Activated CD8-positive, alpha-beta memory T cell treated with anti-CD3 and anti-CD28 coated beads, Interleukin-2, amount 50 U/mL, for 48 hours (primary cell): Measurements from ENCODE around the gene BCAT1.

ENCODE experiments used
- DNase-seq: peaks from one replicate; pipeline ENCODE4 v3.0.0-alpha.2; 2020

Gene BCAT1

DNA sequence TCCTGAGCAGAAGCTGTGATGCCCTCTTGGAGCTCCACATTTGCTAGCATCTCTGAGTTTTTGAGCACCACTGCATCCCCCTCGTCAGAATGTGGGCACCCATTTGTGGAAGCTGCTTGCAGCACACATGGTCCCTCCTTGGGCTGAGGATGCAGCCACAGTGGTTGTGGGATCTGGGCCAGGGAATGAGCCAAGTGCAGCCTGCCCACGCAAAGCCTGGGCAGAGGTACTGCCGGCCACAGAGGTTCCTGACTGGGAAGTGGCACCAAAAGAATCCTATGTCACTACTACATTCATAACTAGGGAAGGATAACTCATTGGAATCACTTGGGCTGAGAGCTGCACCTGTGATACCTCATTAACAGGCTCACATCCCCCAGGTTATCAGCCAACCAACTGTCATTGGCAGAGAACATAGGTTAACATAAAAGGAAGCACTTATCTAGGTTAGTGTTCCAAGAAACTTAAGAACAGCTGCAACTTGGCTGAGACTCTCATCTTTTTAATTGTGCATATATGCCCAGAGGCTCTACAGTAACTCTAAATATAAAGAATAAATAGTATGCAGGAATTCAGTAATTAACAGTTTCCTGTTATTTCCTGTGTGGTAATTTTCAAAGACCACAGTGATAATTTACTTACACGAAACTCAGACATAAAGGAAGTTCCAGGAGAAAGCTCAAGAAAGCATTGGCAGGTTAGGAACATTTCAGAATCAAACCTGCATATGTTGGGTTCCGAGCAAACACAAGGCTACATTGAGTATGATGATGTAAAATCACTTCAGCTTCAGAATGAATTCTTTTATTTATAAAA, 145.3 kb downstream of the BCAT1 start:
- no peak for DNase-seq

DNA sequence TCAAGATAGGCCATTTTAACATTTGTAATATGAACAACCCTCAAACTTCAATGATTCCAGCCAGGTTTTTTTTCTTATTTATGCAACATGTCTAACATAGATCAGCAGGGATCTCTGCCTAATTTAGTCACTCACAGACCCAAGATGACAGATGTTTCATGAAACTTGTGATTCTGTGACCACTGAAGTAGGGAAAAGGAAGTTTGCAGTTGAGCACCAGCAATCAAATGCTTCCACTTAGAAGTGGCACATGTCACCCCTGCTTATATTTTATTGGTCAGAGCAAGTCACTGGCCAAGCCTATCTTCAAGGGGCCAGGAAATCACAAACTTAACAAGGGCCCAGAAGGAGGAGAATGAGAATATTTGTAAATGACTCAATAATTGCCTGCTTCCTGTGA, 150.6 kb downstream of the BCAT1 start:
- DNase-seq: no peak

DNA sequence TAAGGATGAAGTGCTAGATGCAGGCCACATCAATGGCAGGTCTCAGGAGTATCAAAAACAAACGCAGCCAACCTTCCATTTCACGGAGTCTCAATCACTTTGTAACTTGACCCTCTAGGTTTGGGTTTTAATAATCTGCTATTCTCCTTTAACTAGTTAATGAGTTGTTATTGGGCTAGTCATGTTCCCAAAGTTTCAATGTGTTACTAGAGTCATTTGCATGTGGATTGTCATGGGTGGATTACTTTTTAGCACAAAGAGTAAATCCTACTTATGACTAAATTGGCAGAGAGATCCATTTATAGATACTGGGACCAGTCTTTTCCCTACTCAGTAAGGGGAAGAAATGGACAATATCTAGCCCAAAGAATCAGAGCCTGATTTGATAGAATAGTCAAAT, 151.0 kb downstream of the BCAT1 start:
- DNase-seq: no peak

DNA sequence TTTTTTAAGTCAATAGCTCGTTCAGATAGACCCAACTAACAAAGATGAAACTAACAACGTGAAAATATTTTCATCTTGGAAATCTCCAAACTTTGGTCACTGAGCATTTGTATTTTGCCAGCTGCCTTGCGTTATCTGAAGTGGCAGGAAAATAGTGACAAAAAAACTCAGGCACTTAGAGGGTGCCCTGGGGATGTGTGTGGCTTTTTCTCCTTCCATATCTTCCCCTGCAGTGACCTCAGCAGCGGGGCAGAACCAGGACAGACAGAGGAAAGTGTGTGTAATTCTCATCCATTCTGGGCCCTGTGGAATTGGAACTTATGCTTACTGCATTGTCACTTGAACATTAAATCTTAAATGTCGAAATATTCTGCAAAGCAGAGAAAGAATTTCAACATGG, 152.0 kb downstream of the BCAT1 start:
- DNase-seq: no peak

DNA sequence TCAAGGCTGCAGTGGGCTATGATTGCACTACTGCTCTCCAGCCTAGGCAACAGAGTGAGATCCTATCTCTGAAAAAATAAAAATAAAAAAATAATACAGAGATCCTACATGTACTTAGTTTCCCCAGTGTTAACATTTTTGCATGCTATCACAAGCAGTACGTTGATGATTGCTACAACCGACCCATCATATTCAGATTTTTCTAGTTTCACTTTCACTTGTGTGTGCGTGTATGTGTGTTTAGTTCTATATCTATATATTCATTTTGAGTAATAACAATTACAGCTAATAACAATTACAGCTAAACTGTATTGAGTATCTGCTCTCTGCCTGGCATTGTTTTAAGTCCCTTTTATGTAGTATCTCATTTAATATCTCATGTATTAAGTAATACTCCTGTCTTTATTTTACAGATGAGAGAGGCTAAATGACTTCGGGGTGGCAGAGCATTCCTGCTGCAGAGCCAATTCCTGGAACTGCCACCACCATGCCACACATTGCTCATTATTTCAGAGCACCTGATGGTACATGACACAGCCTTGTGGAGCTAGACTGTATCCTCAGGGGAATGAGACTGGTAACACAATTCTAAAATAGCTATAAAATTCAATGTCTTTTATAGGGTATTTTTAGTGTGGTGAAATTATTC, 153.1 kb downstream of the BCAT1 start:
- DNase-seq: no peak

DNA sequence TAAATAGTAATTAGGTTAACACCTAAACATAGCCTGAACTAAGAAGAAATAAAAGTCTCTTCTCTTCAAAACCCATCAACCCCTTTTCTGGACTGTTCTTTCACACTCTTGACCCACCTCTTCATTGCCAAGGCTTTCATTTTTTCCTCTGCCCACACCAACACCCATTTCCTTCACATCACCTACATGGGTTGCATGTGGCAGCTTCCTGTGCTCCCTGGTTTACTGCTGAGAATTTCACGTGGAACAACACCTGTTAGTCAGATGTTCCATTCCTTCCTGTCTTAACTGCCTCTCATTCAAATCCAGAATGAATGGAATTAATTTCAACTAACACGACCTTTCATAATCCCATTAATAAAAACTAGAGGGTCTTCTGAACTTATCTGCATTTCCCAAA, 157.3 kb downstream of the BCAT1 start:
- DNase-seq: no peak

DNA sequence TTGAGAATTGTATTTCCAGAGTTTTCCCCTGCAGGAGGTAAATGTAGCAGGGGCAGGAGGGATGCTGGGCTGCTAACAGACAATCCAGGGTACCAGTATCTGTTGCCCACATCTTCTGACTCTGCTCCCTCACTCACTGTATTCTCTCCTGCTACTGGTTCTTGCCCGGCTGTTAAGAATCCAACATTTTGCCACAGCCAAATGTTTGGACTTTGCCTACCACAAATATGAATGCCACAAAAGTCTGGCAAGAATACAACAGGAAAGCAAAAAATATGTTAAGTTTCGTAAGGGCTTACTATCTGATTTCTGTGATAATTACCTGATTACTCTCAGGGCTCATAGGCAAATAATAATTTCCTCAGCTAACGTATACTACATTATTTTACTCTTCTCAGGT, 160.0 kb downstream of the BCAT1 start:
- no peak for DNase-seq

DNA sequence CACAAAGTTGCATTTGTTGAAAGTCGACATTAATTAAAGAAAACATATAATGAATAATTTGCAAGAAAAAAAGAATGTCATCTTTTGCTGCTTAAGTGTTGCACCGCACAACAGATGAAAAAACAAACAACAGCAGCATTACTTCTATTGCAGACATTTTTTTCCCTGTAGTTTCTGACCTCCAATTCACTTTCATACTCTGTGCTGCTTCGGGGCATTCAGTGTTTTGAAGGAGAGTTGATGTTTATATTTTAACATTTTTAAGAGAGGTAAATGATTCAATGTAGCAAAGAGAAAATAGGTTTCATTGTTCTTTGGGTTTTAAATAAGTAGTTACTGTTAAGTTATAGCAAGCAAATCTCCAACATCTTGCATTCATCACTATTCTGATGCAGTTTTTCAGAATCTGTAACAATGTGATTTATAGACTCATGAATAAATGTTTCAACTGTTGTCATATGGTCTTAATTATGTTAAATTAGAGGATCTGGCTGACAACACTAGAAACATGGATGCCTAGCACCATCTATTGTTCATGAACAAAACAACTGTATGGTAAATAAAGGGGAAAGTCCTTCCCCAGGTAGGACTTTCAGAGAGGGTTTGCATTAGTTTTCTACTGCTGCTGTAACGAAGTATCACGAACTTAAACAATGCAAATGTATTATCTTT, 168.1 kb downstream of the BCAT1 start:
- no peak for DNase-seq

DNA sequence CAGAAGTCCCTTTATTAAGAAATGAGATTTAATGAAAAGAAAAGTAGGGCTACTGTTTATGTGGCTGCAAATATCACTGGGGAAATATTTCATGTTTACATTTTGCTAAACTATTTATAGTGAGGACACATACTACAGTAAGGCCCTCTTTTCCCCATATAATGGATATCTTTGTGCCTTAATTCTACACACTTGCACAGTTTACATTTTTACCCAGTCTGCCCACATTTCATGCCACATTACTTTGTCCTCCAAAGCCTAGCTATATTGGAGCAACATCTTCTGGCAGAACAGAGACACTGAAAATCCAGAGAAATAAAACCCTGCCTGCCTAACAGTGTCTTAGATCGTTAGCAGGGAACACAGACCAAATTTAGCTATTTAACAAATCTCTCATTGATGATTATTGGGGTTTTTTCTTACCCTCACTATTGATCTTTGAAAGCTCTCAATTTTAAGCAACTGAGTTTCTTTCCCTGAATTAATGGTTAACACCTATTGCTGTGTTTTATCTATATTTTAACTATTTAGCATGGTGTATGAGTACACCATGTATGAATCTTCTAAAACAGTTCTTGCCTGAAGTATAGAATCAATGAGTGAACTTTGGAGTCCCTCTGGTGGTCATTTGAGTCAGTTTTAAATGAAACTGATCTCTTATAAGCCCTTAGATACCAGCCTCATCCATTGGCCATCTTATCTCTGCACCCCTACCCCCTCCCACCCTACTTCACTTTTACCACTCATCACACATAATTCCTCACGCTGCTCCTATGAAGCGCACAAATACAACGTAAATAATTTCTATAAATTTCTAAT, 170.2 kb downstream of the BCAT1 start:
- DNase-seq: no peak

DNA sequence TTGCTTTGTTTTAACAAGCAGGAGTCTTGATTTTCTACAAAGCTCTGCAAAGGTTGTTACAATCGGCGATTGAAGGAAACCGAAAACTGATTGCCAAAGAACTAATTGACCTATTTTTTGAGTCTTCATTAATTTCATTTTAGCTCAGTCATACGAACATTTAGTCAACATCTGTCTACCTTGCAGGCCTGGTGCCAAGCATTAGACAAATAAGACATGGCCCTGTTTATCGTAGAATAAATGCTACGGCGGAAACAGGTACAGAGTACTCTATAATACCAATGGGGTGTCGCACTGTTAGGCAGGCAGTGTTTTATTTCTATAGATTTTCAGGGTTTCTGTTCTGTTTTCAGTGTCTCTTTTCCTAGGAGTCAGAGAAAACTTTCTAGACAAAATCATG, 171.5 kb downstream of the BCAT1 start:
- no peak for DNase-seq

DNA sequence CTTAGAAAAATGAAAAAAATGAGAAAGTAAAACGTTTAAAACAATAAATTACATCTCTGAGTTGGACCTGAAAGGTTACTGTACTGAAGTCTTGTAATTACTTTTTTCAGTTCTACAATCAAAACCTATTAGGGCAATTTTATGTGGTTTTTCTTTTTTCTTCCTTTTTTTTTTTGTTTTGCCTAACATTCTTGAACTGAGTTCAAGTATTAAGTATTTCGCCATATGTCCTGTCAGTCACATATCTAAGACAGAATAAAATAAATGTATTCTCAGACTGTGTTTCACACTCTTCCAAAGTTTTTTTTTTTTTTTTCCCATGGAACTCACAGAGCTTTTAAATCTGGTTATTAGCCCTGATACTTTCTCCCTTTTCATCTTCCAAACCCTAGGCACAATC, 172.0 kb downstream of the BCAT1 start:
- DNase-seq: no peak

DNA sequence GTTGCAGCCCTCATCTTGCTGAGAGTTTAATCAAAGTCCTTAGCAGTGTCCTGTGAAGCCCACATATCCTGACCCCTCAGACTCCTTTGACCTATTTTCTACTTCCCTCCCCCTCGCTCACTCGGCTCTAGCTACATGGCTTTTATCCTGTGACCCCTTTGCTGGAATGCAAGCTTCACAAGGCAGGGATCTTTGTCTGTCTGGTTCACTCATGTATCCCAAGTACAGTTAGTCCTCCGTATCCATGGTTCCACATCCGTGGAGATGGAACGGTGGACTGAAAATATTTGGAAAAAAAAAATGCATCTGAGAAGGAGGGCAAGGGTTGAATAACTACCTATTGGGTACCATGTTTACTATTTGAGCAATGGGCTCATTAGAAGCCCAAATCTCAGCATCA, 173.8 kb downstream of the BCAT1 start:
- no peak for DNase-seq

DNA sequence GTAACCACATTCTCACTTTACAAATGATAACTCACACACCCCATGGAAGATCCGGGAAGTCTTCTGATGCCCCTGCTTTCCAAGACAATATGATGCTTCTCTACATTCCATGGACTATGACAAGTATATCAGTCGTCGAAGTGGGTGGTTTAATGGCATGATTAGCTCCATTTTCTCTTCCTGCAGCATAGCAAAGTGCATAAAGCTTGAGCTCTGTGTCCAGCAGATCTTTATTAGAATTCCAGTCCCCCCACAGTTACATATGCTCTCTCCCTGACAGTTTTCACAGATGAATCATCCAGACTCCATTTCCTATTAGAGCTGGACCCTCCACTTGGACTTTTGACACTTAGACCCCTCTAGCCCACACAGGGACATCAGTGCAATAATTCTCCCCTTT, 174.9 kb downstream of the BCAT1 start:
- DNase-seq: no peak

DNA sequence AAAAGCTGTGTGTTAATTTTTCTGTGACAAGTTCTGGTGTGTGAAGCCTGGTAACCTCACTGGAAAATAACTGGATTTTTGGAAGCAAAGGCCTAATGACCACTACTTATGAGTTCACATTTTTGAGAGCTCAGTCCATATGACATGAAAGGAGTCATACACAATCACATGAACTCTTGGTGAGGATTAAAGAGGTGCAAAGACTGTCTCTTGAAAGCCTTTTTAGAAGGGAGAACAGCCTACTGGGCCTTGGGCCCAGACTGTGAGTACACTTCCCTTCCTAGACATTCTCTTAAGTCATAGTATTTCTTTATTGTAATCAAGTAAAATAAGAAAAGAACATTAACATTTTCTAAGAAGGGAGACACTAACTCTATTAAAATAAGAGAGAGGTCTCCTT, 176.1 kb downstream of the BCAT1 start:
- DNase-seq: no peak

DNA sequence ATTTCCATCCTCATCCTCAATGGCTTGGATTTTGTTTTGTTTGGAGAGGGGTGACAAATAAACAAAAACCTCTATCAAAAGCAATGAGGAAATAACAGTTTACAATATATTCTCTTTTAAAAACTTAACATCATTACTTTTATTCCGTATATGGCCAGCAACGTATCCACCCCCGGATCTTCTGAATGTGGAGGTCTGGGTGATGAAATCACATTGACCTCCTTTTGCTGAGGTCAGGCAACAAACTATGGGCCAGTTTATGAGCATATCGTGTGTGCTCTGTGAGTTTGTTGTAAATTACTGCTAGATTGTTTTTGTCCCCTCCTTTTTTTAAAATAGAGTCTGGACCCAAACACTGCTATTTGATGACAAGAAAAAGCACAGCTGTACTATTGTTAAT, 178.1 kb downstream of the BCAT1 start:
- no peak for DNase-seq

DNA sequence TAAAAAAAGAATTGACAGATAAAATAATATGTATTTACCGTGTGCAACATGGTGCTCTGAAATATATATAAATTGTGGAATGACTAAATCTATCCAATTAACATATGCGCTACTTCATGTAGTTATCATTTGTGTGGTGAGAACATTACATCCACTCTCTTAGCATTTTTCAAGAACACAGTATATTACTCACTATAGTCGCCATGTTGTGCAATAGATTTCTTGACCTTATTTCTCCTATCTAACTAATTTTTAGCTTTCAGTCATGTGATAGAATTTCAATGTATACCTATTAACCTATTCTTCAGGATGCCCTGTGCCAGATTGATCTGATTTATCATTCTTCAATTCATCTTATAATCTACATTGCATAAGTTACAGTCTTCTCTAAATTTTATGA, 178.6 kb downstream of the BCAT1 start:
- DNase-seq: no peak

DNA sequence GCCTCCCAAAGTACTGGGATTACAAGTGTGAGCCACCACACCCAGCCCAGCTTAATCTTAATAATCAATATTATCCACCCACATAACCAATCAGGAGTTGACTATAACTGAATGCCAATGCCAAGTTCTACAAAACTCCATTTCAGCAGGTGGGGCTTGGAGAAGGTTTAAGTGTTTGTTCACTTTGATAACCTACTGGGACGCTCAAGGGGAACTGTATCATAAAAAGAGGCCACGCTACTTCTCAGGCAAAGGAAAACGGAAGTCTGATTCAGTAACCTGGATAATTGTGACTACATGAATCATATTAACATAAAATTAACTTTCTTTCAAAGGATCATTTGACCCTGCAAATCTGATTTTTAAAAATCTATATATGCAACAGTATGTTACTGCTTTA, 179.2 kb downstream of the BCAT1 start:
- DNase-seq: no peak

DNA sequence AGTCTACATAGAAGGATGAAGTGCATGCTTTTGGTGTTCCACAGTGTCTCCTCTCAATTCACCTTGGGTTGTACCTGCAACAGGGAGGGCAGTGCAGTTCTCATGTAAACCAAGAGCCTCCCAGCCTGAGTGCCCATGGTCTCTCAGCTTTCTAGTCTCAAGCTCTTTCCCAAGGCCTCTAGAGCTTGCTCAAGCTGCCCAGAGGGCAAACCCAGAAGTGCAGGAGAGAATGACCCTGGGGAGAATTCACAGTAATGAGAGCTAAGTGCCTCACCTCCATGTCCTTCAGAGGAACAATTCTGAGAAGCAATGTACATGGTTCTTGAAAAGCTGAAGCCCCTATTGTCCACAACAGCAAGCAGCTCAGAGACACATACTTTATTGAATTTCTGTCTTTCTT, 180.5 kb downstream of the BCAT1 start:
- no peak for DNase-seq

DNA sequence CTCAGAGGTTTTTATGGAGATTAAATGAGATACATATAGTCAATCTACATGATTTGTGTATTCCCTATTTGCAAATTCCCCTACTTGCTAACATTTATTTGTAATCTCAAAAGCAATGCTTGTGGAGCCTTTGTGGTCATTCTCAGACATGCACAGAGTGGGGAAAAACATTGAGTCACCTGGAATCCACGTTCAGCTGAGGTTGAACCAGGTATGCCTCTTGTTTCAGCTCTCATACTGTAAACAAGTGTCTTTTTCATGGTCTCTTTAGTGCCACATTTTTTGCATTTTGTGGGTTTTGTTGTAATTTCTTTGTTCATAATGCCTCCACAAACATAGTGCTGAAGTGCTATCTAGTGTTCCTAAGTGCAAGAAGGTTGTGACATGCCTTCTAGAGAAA, 181.9 kb downstream of the BCAT1 start:
- DNase-seq: no peak

DNA sequence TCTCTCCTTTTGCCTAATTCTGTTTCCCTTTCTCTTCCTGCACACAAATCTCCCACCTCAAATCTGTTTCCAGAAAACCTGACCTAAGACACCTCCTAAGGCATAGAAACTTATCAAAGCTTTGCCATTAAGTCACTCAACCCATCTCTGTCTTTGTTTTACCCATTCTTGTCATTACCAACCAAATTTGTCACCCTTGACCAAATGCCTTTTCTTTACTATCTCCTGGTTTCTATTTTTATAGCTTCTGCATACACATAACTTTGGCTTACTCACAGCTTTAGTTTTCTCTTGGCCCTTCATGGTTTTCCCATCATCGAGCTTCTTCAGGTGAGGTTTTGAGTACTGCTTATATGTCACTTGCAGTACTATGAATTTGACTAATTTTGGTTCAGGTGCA, 184.2 kb downstream of the BCAT1 start:
- DNase-seq: no peak

DNA sequence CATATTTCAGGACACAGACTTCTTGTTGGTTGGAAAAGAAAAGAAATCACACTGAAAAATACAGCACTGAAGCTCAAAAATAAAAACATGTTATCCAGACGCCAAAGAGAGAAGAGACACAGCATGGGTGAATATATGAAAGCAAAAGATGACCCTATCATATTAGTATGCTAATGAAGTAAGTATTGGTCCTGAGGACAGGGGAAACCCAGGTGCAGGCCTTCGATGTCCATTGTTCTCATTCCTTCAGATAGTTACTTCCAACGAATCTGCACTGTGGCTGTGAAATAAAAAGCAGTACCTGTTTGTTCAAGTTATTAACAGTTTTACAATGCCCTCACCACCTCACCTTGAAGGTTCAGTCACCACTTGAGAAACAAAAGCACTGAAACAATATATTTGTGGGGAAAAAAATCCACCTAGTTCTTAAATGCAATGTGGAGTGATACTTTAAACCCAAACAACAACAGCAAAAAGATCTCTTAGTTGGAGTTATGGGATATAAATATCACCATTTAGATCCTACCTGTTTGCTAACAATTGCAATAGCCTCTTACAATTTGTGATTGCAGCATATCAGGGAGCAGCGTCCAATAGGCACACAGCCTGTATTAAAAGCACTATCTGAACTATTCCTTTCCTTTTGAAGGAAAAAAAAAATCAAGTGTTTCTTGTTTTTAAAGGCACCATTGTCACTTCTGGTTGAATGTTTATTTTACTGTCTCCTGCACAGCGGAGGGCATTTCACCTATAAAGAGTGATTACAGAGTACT, 188.1 kb downstream of the BCAT1 start:
- no peak for DNase-seq

DNA sequence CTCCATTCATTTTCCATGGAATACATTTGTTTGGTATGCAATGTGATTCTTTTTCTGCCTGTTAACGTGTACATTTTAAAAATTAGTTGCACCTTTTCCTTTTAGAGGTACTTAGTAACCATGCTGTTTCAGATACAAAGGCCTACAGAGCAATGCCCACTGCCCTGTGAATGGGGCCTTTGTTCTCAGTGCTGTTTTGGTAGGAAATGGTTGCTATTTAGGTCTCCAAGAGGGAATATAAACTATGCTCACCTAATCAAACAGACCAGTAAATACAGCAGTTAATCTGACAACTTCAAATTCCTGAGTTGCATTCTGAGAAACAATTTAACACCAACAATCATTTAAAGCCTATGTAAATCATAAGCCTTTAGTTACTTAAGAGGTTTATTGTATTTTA, 188.7 kb downstream of the BCAT1 start:
- no peak for DNase-seq
